GM12878 (cell line): ENCODE measurements around the gene BPIFB3. TPM values are rescaled to one million over a fixed set of nuclear protein-coding genes. Genes with fewer than 3 reads are reported as not detected.

ENCODE experiments used
- ATAC-seq: fragments of 200-7000 bp; cut with Tn5 transposase; 3 replicates; pipeline ENCODE4 v1.9.1; 2020; ENCODE audit warnings: mild to moderate bottlenecking, moderate library complexity
- BruUV-seq: library from RNA; stranded (reverse); fragments of 400-500 nt; replicated peaks from 2 replicates; lab custom pipeline; 2021; lab: Mats Ljungman, UMichigan
- CTCF ChIA-PET: fragments of 300-600 bp; sonication (Branson Sonifier 250); formaldehyde crosslinking; extraction: SDS; loops from one replicate; lab custom pipeline; 2021; ENCODE audit warnings: inconsistent platforms; lab: Yijun Ruan, JAX
- POLR2A ChIA-PET: fragments of 350-600 bp; formaldehyde crosslinking; extraction: SDS; loops from one replicate; lab custom pipeline; 2021; ENCODE audit warnings: inconsistent platforms; lab: Charles Lee
- RAD21 ChIA-PET: fragments of 300-600 bp; sonication (Branson Sonifier 250); formaldehyde crosslinking; loops from one replicate; lab custom pipeline; 2023; ENCODE audit warnings: antibody characterized with exemption; ENCODE audit not compliant: unreplicated experiment; lab: Charles Lee
- SMC1A ChIA-PET: fragments of 300-600 bp; sonication (Branson Sonifier 250); formaldehyde crosslinking; loops from one replicate; lab custom pipeline; 2023; ENCODE audit not compliant: unreplicated experiment, uncharacterized antibody; lab: Charles Lee
- DNase-seq: peaks from one replicate; pipeline ENCODE4 v3.0.0-alpha.2; 2011; ENCODE audit warnings: low read depth, low spot score
- FAIRE-seq: peaks from 3 replicates; lab custom pipeline; 2011; peaks lifted over from hg19 to GRCh38; lab: Jason Lieb, UNC
- H2AFZ ChIP-seq: 2 replicates; pipeline ENCODE4 v1.6.0; 2011; ENCODE audit warnings: low read depth, low read length, control low read depth; ENCODE audit not compliant: control insufficient read depth
- H3K27ac ChIP-seq: 2 replicates; pipeline ENCODE4 v1.5.1; 2011; ENCODE audit warnings: control low read depth; ENCODE audit not compliant: control insufficient read depth, insufficient read depth
- H3K27me3 ChIP-seq, 2 experiments: replicated peaks in 1 of 2; 2 replicates each; pipeline versions ENCODE4 v1.6.0 to v1.6.1; 2011; ENCODE audit warnings: low read length in 1 of 2; ENCODE audit not compliant: control insufficient read depth in 2 of 2, insufficient read depth in 2 of 2
- H3K36me3 ChIP-seq, 2 experiments: 2 replicates each; pipeline ENCODE4 v1.5.1; 2011; ENCODE audit warnings: low read length in 1 of 2; ENCODE audit not compliant: control insufficient read depth in 2 of 2, insufficient read depth in 2 of 2
- H3K4me1 ChIP-seq: 2 replicates; pipeline ENCODE4 v1.6.1; 2011; ENCODE audit warnings: mild to moderate bottlenecking, low read length, moderate library complexity, mixed read lengths; ENCODE audit not compliant: control insufficient read depth, insufficient read depth
- H3K4me2 ChIP-seq: 2 replicates; pipeline ENCODE4 v1.6.0; 2011; ENCODE audit warnings: control low read depth; ENCODE audit not compliant: control insufficient read depth, insufficient read depth
- H3K4me3 ChIP-seq: fragments of 200-600 bp; sonication (generic); 2 replicates; pipeline ENCODE4 v1.5.1; 2016
- H3K79me2 ChIP-seq: 2 replicates; pipeline ENCODE4 v1.6.0; 2011; ENCODE audit warnings: low read length; ENCODE audit not compliant: control insufficient read depth, insufficient read depth
- H3K9ac ChIP-seq: 2 replicates; pipeline ENCODE4 v1.8.0; 2011; ENCODE audit warnings: low read length, control low read depth, mixed read lengths; ENCODE audit not compliant: control insufficient read depth, insufficient read depth
- H3K9me3 ChIP-seq: replicated peaks from 3 replicates; pipeline ENCODE4 v1.5.1; 2011; ENCODE audit warnings: mild to moderate bottlenecking, low read length; ENCODE audit not compliant: control insufficient read depth, insufficient read depth
- H4K20me1 ChIP-seq: 2 replicates; pipeline ENCODE4 v1.6.0; 2011; ENCODE audit not compliant: control insufficient read depth, insufficient read depth
- ATF3 ChIP-seq: IDR thresholded peaks from 2 replicates; pipeline ENCODE4 v1.6.1; 2011; ENCODE audit warnings: low read depth, mild to moderate bottlenecking, low read length, moderate library complexity, borderline replicate concordance; ENCODE audit errors: extremely low read depth
- BRCA1 ChIP-seq: IDR thresholded peaks from 2 replicates; pipeline ENCODE4 v1.6.1; 2011; ENCODE audit warnings: low read depth, low read length, improper control_type of control experiment
- E2F8 ChIP-seq: fragments of 450-650 bp; IDR thresholded peaks from 2 replicates; pipeline ENCODE4 v1.6.1; 2018; ENCODE audit warnings: mild to moderate bottlenecking, low read depth, moderate library complexity; ENCODE audit not compliant: partially characterized antibody
- GABPA ChIP-seq: IDR thresholded peaks from 2 replicates; pipeline ENCODE4 v1.6.1; 2014; ENCODE audit warnings: antibody characterized with exemption, low read depth, mild to moderate bottlenecking, inconsistent platforms
- HDGF ChIP-seq: fragments of 450-650 bp; IDR thresholded peaks from 2 replicates; pipeline ENCODE4 v1.6.1; 2016; ENCODE audit warnings: antibody characterized with exemption
- NFIC ChIP-seq: IDR thresholded peaks from 2 replicates; pipeline ENCODE4 v1.6.1; 2012; ENCODE audit warnings: low read depth, mild to moderate bottlenecking, inconsistent platforms, low read length, moderate library complexity
- NFYA ChIP-seq: IDR thresholded peaks from 2 replicates; pipeline ENCODE4 v1.6.1; 2011; ENCODE audit warnings: low read depth, mild to moderate bottlenecking, low read length, improper control_type of control experiment, borderline replicate concordance
- RFX5 ChIP-seq: IDR thresholded peaks from 2 replicates; pipeline ENCODE4 v1.6.1; 2011; ENCODE audit warnings: low read depth, low read length, improper control_type of control experiment
- SKIL ChIP-seq: fragments of 450-650 bp; IDR thresholded peaks from 2 replicates; pipeline ENCODE4 v1.6.1; 2017; ENCODE audit warnings: mild to moderate bottlenecking, low read depth, inconsistent platforms; ENCODE audit not compliant: poor library complexity, severe bottlenecking
- TARDBP ChIP-seq: IDR thresholded peaks from 2 replicates; pipeline ENCODE4 v1.6.1; 2016; ENCODE audit warnings: borderline replicate concordance
- TCF12 ChIP-seq: IDR thresholded peaks from 2 replicates; pipeline ENCODE4 v1.6.1; 2011; ENCODE audit warnings: low read depth, mild to moderate bottlenecking, low read length
- TCF7 ChIP-seq: IDR thresholded peaks from 2 replicates; pipeline ENCODE4 v1.6.1; 2014; ENCODE audit warnings: antibody characterized with exemption, borderline replicate concordance
- WGBS: methylation state at CpG from one replicate; pipeline ENCODE4 v1.1.6; 2016; ENCODE audit warnings: low lambda C conversion rate; ENCODE audit not compliant: insufficient replicate concordance, insufficient coverage; ENCODE audit errors: missing lambda C conversion rate; 5-methylcytosine and 5-hydroxymethylcytosine counted together
- in situ Hi-C: fragments of 300-500 bp; cut with MboI; formaldehyde crosslinking; loops from 9 replicates; pipeline ENCODE4 v1.14.3; 2018; ENCODE audit warnings: mixed read lengths
- intact Hi-C: fragments of 100-400 bp; cut with micrococcal nuclease; formaldehyde crosslinking; loops from one replicate; pipeline ENCODE4 v1.14.2; 2022; ENCODE audit not compliant: unreplicated experiment
- polyA plus RNA-seq, 11 experiments: library from polyadenylated mRNA; depleted of rRNA in 4 of 11; unstranded in 6 of 11; stranded (reverse) in 5 of 11; fragments of >200 nt; fragmentation: Nextera tagmentation in 4 of 11; fragmentation: Illumina TruSeq in 1 of 11; extraction: Ambion mirVana in 4 of 11; extraction: Trizol in 1 of 11; gene quantifications; 1 replicate in 1 of 11; 2 replicates in 10 of 11; pipeline versions ENCODE4 v1.2.1 to v1.2.3, GENCODE V29; 2011 to 2016; ENCODE audit warnings: inconsistent platforms in 2 of 11, missing spikeins in 2 of 11, low read depth in 1 of 11
- total RNA-seq, 4 experiments: library from RNA; depleted of rRNA in 3 of 4; stranded (reverse); fragments of >200 nt in 3 of 4; fragmentation: Illumina TruSeq in 1 of 4; extraction: Trizol in 1 of 4; gene quantifications; 2 replicates each; pipeline versions ENCODE4 v1.2.1 to v1.2.3, GENCODE V29; 2013 to 2021
- TF ChIP-seq, protein P1 (sequence below): IDR thresholded peaks from 2 replicates; pipeline ENCODE4 v1.6.1; 2011; ENCODE audit warnings: mild to moderate bottlenecking, low read depth, low read length, moderate library complexity; ENCODE audit not compliant: insufficient replicate concordance
- TF ChIP-seq, protein P2 (sequence below): fragments of 150-350 bp; IDR thresholded peaks from 2 replicates; pipeline ENCODE4 v1.6.1; 2014; ENCODE audit warnings: mild to moderate bottlenecking, low read depth, low read length

Gene BPIFB3
- total and polyA plus RNA-seq, 10 of the 15 experiments (the other 5 are each of a cell fraction or from before 2014, with no cell fraction given) = not detected

GRCh38 chr20:33072362-33072761 lies 18.7 kb downstream of the BPIFB3 start:
- intact Hi-C loops = no loop called here
- 11% methylated on average over 4 of the region's 4 CpGs for WGBS

More at GRCh38 chr20:33072362-33072761, 18.7 kb downstream of the BPIFB3 start:
- ChIA-PET RAD21 (no interaction called here), CTCF (no interaction called here), SMC1A (no interaction called here), POLR2A (no interaction called here)
- Histone ChIP-seq H3K4me1 (no peaks in the 10 kb centered on the region), H3K36me3 (no peaks in the 10 kb centered on the region), H3K79me2 (no peaks in the 10 kb centered on the region), H3K27ac (no peak overlapping the region), H3K9me3 (no peaks in the 10 kb centered on the region), H2AFZ (no peak overlapping the region), H3K27me3 (no peaks in the 10 kb centered on the region; a peak in 1 of 4 replicates), H3K9ac (no peak overlapping the region), H3K4me3 (no peak overlapping the region), H4K20me1 (no peaks in the 10 kb centered on the region), H3K4me2 (no peak overlapping the region)
- in situ Hi-C loops = no loop called here
- ATAC-seq (no peak), DNase-seq (no peak), FAIRE-seq (no peak)
- BruUV-seq = no TSS peak
- TF ChIP-seq TCF7 (no peak), RFX5 (no peak), NFYA (no peak), TARDBP (no peak), E2F8 (no peak), NFIC (no peak), GABPA (no peak), BRCA1 (no peak), HDGF (no peak), ATF3 (no peak), TCF12 (no peak), SKIL (no peak)
- TF ChIP-seq, protein P1, sequence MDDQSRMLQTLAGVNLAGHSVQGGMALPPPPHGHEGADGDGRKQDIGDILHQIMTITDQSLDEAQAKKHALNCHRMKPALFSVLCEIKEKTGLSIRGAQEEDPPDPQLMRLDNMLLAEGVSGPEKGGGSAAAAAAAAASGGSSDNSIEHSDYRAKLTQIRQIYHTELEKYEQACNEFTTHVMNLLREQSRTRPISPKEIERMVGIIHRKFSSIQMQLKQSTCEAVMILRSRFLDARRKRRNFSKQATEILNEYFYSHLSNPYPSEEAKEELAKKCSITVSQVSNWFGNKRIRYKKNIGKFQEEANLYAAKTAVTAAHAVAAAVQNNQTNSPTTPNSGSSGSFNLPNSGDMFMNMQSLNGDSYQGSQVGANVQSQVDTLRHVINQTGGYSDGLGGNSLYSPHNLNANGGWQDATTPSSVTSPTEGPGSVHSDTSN = no peak
- TF ChIP-seq, protein P2, sequence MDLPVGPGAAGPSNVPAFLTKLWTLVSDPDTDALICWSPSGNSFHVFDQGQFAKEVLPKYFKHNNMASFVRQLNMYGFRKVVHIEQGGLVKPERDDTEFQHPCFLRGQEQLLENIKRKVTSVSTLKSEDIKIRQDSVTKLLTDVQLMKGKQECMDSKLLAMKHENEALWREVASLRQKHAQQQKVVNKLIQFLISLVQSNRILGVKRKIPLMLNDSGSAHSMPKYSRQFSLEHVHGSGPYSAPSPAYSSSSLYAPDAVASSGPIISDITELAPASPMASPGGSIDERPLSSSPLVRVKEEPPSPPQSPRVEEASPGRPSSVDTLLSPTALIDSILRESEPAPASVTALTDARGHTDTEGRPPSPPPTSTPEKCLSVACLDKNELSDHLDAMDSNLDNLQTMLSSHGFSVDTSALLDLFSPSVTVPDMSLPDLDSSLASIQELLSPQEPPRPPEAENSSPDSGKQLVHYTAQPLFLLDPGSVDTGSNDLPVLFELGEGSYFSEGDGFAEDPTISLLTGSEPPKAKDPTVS = no peak
